HCT116 (cell line): ENCODE results near the gene RNF130. TPM values are rescaled to one million over a fixed set of nuclear protein-coding genes. Genes with fewer than 3 reads are reported as not detected.

Experiments used
- ATAC-seq: fragments of 200-7000 bp; cut with Tn5 transposase; 2 replicates; pipeline ENCODE4 v1.9.1; 2020; ENCODE audit warnings: mild to moderate bottlenecking, moderate library complexity
- BruUV-seq: library from RNA; stranded (reverse); fragments of 400-500 nt; replicated peaks from 2 replicates; lab custom pipeline; 2021; lab: Mats Ljungman, UMichigan
- CTCF ChIA-PET: fragments of 300-600 bp; sonication (Branson Sonifier 250); formaldehyde crosslinking; loops from one replicate; lab custom pipeline; 2021; ENCODE audit warnings: antibody characterized with exemption; lab: Charles Lee
- POLR2A ChIA-PET: fragments of 300-600, 350-600 bp; sonication (Branson Sonifier 250); formaldehyde crosslinking; loops from one replicate; lab custom pipeline; 2021; ENCODE audit warnings: antibody characterized with exemption; lab: Charles Lee
- RAD21 ChIA-PET, 2 experiments: fragments of 300-600 bp; sonication (Branson Sonifier 250); formaldehyde crosslinking; loops; one replicate each; lab custom pipeline; 2023; ENCODE audit warnings: low total read pairs in 2 of 2; ENCODE audit not compliant: uncharacterized antibody in 2 of 2, unreplicated experiment in 2 of 2, low non-redundant PET in 1 of 2; lab: Charles Lee
- DNase-seq: peaks from one replicate; pipeline ENCODE4 v3.0.0-alpha.2; 2010; ENCODE audit warnings: low read depth, low spot score
- H2AFZ ChIP-seq: fragments of 200-600 bp; shearing (Covaris generic), sonication (generic); 2 replicates; pipeline ENCODE4 v1.6.1; 2017; ENCODE audit warnings: low read depth, mixed run types, mixed read lengths, antibody characterized with exemption, low read length; ENCODE audit not compliant: poor library complexity, severe bottlenecking
- H3K27ac ChIP-seq: 2 replicates; pipeline ENCODE4 v1.5.1; 2012; ENCODE audit warnings: low read depth, low read length
- H3K27me3 ChIP-seq: fragments of 200-600 bp; sonication (generic); 2 replicates; pipeline ENCODE4 v1.6.1; 2016; ENCODE audit warnings: mixed run types, low read length, mixed read lengths; ENCODE audit not compliant: insufficient read depth
- H3K36me3 ChIP-seq, 2 experiments: fragments of 200-500 bp in 1 of 2; fragments of 200-600 bp in 1 of 2; sonication (Bioruptor generic) in 1 of 2; sonication (generic) in 1 of 2; 2 replicates each; pipeline versions ENCODE4 v1.5.1 to v1.6.1; 2014 to 2016; ENCODE audit warnings: low read length in 2 of 2, inconsistent platforms in 1 of 2, mixed read lengths in 1 of 2, mixed run types in 1 of 2; ENCODE audit not compliant: insufficient read depth in 2 of 2, control insufficient read depth in 1 of 2
- H3K4me1 ChIP-seq, 2 experiments: fragments of 200-600 bp in 1 of 2; sonication (generic) in 1 of 2; 2 replicates each; pipeline versions ENCODE4 v1.5.1 to v1.6.1; 2012 to 2017; ENCODE audit warnings: low read length in 2 of 2, inconsistent platforms in 1 of 2, mild to moderate bottlenecking in 1 of 2, mixed read lengths in 1 of 2, mixed run types in 1 of 2, moderate library complexity in 1 of 2; ENCODE audit not compliant: insufficient read depth in 2 of 2, control insufficient read depth in 1 of 2
- H3K4me2 ChIP-seq: fragments of 200-600 bp; sonication (generic); 2 replicates; pipeline ENCODE4 v1.6.1; 2017; ENCODE audit warnings: mixed run types, low read length, mixed read lengths
- H3K4me3 ChIP-seq, 2 experiments: fragments of 200-600 bp in 1 of 2; sonication (generic) in 1 of 2; replicated peaks in 1 of 2; 2 replicates each; pipeline ENCODE4 v1.5.1; 2011 to 2016; ENCODE audit warnings: low read length in 2 of 2, control low read depth in 1 of 2, low read depth in 1 of 2, mild to moderate bottlenecking in 1 of 2, mixed read lengths in 1 of 2, mixed run types in 1 of 2
- H3K79me2 ChIP-seq: fragments of 200-600 bp; sonication (generic); 2 replicates; pipeline ENCODE4 v1.6.1; 2017; ENCODE audit warnings: mild to moderate bottlenecking, mixed run types, low read length, moderate library complexity, mixed read lengths; ENCODE audit not compliant: insufficient read depth
- H3K9ac ChIP-seq: fragments of 200-600 bp; sonication (generic); 2 replicates; pipeline ENCODE4 v1.6.1; 2016; ENCODE audit warnings: low read length, mixed read lengths
- H3K9me2 ChIP-seq: fragments of 200-600 bp; sonication (generic), shearing (Covaris generic); 2 replicates; pipeline ENCODE4 v1.6.1; 2017; ENCODE audit warnings: mixed run types, mild to moderate bottlenecking, moderate library complexity; ENCODE audit not compliant: insufficient read depth
- H3K9me3 ChIP-seq, 2 experiments: fragments of 200-500 bp in 1 of 2; fragments of 200-600 bp in 1 of 2; sonication (Bioruptor generic) in 1 of 2; sonication (generic) in 1 of 2; 2 replicates each; pipeline ENCODE4 v1.6.1; 2014 to 2017; ENCODE audit warnings: low read length in 2 of 2, mixed read lengths in 2 of 2, inconsistent platforms in 1 of 2, low read depth in 1 of 2, mild to moderate bottlenecking in 1 of 2, mixed run types in 1 of 2, moderate library complexity in 1 of 2; ENCODE audit not compliant: control insufficient read depth in 1 of 2, insufficient read depth in 1 of 2
- H4K20me1 ChIP-seq: fragments of 200-600 bp; sonication (generic), shearing (Covaris generic); 2 replicates; pipeline ENCODE4 v1.6.1; 2017; ENCODE audit warnings: mixed run types, mild to moderate bottlenecking, moderate library complexity; ENCODE audit not compliant: insufficient read depth
- CBX3 ChIP-seq: IDR thresholded peaks from 2 replicates; pipeline ENCODE4 v1.6.1; 2012; ENCODE audit warnings: low read depth
- EZH2 ChIP-seq: fragments of 200-600 bp; sonication (generic); IDR thresholded peaks from 2 replicates; pipeline ENCODE4 v1.6.1; 2017; ENCODE audit warnings: antibody characterized with exemption, mixed run types
- FOSL1 ChIP-seq: IDR thresholded peaks from 2 replicates; pipeline ENCODE4 v1.6.1; 2012; ENCODE audit warnings: low read depth
- POLR2AphosphoS5 ChIP-seq: IDR thresholded peaks from 2 replicates; pipeline ENCODE4 v1.6.1; 2011; ENCODE audit warnings: mild to moderate bottlenecking, low read depth, low read length, moderate library complexity
- RAD21 ChIP-seq: IDR thresholded peaks from 2 replicates; pipeline ENCODE4 v1.6.1; 2012; ENCODE audit warnings: low read depth, mild to moderate bottlenecking
- SIN3A ChIP-seq: IDR thresholded peaks from 2 replicates; pipeline ENCODE4 v1.6.1; 2012; ENCODE audit warnings: low read depth
- SP1 ChIP-seq: IDR thresholded peaks from 2 replicates; pipeline ENCODE4 v1.6.1; 2012; ENCODE audit warnings: low read depth
- SRF ChIP-seq: IDR thresholded peaks from 2 replicates; pipeline ENCODE4 v1.6.1; 2012; ENCODE audit warnings: low read depth
- ZFX ChIP-seq: fragments of 450-650 bp; IDR thresholded peaks from 2 replicates; pipeline ENCODE4 v1.6.1; 2017
- ZNF274 ChIP-seq: fragments of 200-500 bp; sonication (Bioruptor generic); IDR thresholded peaks from 2 replicates; pipeline ENCODE4 v1.6.1; 2014; ENCODE audit warnings: mild to moderate bottlenecking, low read depth, low read length, inconsistent platforms
- intact Hi-C: fragments of 100-400 bp; cut with micrococcal nuclease; formaldehyde crosslinking; loops from 2 replicates; pipeline ENCODE4 v1.10.0; 2022
- total RNA-seq: library from RNA; stranded (reverse); gene quantifications from one replicate; pipeline ENCODE4 v1.2.1, GENCODE V29; 2021; ENCODE audit not compliant: unreplicated experiment
- TF ChIP-seq, protein P1 (sequence below): IDR thresholded peaks from 2 replicates; pipeline ENCODE4 v1.6.1; 2012; ENCODE audit warnings: low read depth
- TF ChIP-seq, protein P2 (sequence below), 3 experiments: fragments of 200-600 bp in 1 of 3; sonication (generic) in 1 of 3; IDR thresholded peaks in 2 of 3; conservative IDR thresholded peaks in 1 of 3; 2 replicates each; pipeline ENCODE4 v1.5.1; 2012 to 2017; ENCODE audit warnings: low read depth in 2 of 3, low read length in 2 of 3, antibody characterized with exemption in 1 of 3, borderline replicate concordance in 1 of 3, control low read depth in 1 of 3, mild to moderate bottlenecking in 1 of 3, mixed read lengths in 1 of 3, mixed run types in 1 of 3, moderate library complexity in 1 of 3; ENCODE audit not compliant: insufficient read depth in 1 of 3

The RNF130 gene
- total RNA-seq, 1 experiment from 2014 or later, result 34.9 TPM

DNA sequence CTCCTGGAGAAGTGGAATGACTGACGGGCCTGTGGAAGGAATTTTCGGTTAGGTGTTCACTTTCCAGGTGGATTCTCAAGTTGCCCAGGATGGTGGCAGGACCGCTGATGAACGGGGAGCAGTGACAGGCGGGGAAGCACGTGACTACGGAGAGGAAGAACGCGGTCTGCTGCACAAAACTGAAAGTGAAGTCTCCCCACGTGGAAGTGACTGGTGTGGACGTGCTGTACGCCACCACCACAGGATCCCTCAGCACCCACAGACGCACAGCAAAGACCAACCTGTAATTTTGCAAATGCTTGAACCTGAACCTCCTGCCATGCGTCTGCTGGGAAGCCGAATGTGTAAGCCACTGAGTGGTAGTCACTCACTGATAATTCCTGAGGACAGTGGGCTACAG lies 51.4 kb downstream of the RNF130 start:
- ChIA-PET CTCF (no interaction called here), POLR2A (no interaction called here), RAD21 (no interaction called here)
- no peak for DNase-seq
- H3K27me3 ChIP-seq, result no peaks in the 10 kb centered on the region
- H3K9me3 ChIP-seq, result no peaks in the 10 kb centered on the region
- no peaks in the 10 kb centered on the region for H3K4me1 ChIP-seq
- no peaks in the 10 kb centered on the region for H3K36me3 ChIP-seq
- no peak overlapping the region for H3K9ac ChIP-seq
- TF ChIP-seq, protein P1, sequence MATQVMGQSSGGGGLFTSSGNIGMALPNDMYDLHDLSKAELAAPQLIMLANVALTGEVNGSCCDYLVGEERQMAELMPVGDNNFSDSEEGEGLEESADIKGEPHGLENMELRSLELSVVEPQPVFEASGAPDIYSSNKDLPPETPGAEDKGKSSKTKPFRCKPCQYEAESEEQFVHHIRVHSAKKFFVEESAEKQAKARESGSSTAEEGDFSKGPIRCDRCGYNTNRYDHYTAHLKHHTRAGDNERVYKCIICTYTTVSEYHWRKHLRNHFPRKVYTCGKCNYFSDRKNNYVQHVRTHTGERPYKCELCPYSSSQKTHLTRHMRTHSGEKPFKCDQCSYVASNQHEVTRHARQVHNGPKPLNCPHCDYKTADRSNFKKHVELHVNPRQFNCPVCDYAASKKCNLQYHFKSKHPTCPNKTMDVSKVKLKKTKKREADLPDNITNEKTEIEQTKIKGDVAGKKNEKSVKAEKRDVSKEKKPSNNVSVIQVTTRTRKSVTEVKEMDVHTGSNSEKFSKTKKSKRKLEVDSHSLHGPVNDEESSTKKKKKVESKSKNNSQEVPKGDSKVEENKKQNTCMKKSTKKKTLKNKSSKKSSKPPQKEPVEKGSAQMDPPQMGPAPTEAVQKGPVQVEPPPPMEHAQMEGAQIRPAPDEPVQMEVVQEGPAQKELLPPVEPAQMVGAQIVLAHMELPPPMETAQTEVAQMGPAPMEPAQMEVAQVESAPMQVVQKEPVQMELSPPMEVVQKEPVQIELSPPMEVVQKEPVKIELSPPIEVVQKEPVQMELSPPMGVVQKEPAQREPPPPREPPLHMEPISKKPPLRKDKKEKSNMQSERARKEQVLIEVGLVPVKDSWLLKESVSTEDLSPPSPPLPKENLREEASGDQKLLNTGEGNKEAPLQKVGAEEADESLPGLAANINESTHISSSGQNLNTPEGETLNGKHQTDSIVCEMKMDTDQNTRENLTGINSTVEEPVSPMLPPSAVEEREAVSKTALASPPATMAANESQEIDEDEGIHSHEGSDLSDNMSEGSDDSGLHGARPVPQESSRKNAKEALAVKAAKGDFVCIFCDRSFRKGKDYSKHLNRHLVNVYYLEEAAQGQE, result no peak
- no peak for TF ChIP-seq POLR2AphosphoS5
- intact Hi-C loops, result no loop called here
- no peak overlapping the region for H3K27ac ChIP-seq
- ATAC-seq, result no peak
- H2AFZ ChIP-seq, result no peak overlapping the region
- no peaks in the 10 kb centered on the region for H3K79me2 ChIP-seq
- H3K4me3 ChIP-seq, result no peak overlapping the region
- no peaks in the 10 kb centered on the region for H4K20me1 ChIP-seq
- no peak overlapping the region for H3K4me2 ChIP-seq
- no peaks in the 10 kb centered on the region for H3K9me2 ChIP-seq
- no TSS peak for BruUV-seq

DNA sequence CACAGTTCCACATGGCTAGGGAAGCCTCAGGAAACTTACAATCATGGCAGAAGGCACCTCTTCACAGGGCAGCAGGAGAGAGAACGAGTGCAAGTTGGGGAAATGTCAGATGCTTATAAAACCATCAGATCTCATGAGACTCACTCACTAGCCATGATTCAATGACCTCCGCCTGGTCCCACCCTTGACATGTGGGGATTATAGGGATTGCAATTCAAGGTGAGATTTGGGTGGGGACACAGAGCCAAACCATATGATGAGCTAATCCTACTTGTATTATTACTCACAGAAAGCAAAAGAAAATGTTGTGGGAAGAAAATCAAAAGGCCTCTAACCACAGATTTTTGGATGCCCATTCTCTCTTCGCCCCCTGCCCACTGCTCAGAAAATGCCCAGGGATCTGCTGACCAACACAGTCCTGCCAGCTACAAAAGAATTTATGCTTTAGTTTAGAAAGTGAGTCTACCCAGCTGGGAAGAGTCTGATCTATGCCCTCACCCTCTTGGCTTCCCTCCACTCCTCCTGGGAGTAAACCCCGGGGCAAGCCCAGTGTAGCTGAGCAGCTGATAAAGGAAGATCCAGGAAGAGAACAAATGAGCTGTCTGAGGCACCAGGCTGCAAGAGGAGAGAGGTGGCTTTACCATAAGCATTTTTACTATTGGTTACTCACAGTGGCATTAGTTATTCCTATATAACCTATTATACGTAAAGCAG lies 53.1 kb downstream of the RNF130 start:
- Histone ChIP-seq H3K9ac (no peak overlapping the region), H3K4me3 (no peak overlapping the region), H3K9me3 (no peaks in the 10 kb centered on the region), H3K79me2 (no peaks in the 10 kb centered on the region), H3K9me2 (no peaks in the 10 kb centered on the region), H3K27me3 (no peaks in the 10 kb centered on the region), H3K4me1 (no peaks in the 10 kb centered on the region), H3K27ac (no peak overlapping the region), H3K36me3 (no peaks in the 10 kb centered on the region), H3K4me2 (no peak overlapping the region), H4K20me1 (no peaks in the 10 kb centered on the region), H2AFZ (no peak overlapping the region)
- intact Hi-C loops, result no loop called here
- ChIA-PET POLR2A (interaction anchor here (1.3 kb wide), 1 partner anchor 11 kb away, joined by 3 read pairs; no protein-coding TSS in a partner anchor), RAD21 (interaction anchor here in 1 of 2 experiments (0.6 kb wide), 1 partner anchor 11 kb away, joined by 3 read pairs; no protein-coding TSS in a partner anchor), CTCF (no interaction called here)
- DNase-seq, result no peak
- BruUV-seq, result no TSS peak
- ATAC-seq, result no peak
- TF ChIP-seq, protein P2, sequence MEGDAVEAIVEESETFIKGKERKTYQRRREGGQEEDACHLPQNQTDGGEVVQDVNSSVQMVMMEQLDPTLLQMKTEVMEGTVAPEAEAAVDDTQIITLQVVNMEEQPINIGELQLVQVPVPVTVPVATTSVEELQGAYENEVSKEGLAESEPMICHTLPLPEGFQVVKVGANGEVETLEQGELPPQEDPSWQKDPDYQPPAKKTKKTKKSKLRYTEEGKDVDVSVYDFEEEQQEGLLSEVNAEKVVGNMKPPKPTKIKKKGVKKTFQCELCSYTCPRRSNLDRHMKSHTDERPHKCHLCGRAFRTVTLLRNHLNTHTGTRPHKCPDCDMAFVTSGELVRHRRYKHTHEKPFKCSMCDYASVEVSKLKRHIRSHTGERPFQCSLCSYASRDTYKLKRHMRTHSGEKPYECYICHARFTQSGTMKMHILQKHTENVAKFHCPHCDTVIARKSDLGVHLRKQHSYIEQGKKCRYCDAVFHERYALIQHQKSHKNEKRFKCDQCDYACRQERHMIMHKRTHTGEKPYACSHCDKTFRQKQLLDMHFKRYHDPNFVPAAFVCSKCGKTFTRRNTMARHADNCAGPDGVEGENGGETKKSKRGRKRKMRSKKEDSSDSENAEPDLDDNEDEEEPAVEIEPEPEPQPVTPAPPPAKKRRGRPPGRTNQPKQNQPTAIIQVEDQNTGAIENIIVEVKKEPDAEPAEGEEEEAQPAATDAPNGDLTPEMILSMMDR (IDR thresholded peaks at IDR 0.05 in 2 of 3, conservative IDR thresholded peaks at IDR 0.05 in 1 of 3; ENCODE audit: borderline replicate concordance in 1 of 3, insufficient read depth in 1 of 3, low read depth in 2 of 3, low read length in 2 of 3), result no peak
- TF ChIP-seq FOSL1 (no peak), EZH2 (no peak), CBX3 (no peak), POLR2AphosphoS5 (no peak), SP1 (no peak), ZNF274 (no peak), SRF (no peak), RAD21 (no peak), ZFX (no peak), SIN3A (no peak)
